Sigmoid colon (tissue), 4 donors: ENCODE measurements around the gene SORCS1.

Experiments used
- EP300 ChIP-seq, 4 donors: sonication (generic); formaldehyde crosslinking; IDR thresholded peaks; one replicate each; pipeline ENCODE4 v1.6.1; 2017; ENCODE audit warnings: antibody characterized with exemption in 4 of 4
- POLR2A ChIP-seq, 2 donors: fragments of 450-650 bp; IDR thresholded peaks; one replicate each; pipeline ENCODE4 v1.6.1; 2016; ENCODE audit warnings: antibody characterized with exemption in 2 of 2, mild to moderate bottlenecking in 2 of 2, moderate library complexity in 2 of 2
- POLR2AphosphoS5 ChIP-seq, 4 donors: sonication (generic); formaldehyde crosslinking; IDR thresholded peaks; one replicate each; pipeline ENCODE4 v1.6.1; 2017; ENCODE audit warnings: antibody characterized with exemption in 4 of 4
- TF ChIP-seq, protein P1 (sequence below), 4 experiments: fragments of 450-650 bp in 3 of 4; fragments of 200-600 bp in 1 of 4; IDR thresholded peaks; one replicate each; pipeline ENCODE4 v1.5.1; 2016 to 2019; ENCODE audit warnings: antibody characterized with exemption in 4 of 4, mild to moderate bottlenecking in 3 of 4, moderate library complexity in 2 of 4

DNA sequence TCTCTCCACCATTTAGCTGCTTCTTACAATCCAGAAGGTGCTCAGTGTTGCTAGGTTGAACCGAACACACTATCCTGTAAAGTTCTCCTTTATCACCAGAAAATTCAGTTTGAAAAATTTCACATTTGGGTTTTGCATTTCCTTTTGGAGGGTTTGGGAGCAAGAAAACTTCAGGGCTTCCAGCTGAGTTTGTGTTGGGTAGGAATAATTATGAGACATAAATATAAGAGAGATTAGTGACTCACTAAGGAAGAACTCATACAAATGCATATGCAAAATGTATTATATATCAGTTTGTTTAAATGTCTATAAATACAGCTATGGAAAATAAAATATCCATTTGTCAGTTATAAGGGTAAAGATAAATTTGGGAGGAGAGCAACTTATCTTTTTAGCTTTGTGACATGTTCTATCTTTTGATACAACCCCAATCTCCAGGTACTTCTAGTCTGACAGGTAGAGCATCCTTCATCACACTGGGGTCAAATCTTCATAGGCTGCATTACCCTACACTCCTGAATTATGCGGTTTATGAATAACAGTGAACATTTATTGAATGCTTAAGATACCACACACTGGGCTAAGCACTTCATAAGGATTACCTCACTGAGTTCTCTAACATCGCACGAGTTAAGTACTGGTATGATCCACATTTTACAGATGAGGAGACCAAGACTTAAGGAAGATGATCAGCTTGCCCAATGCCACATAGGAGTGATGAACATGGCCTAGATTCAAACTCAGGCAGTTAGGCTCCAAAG, 304.4 kb downstream of the SORCS1 start:
- TF ChIP-seq, protein P1, sequence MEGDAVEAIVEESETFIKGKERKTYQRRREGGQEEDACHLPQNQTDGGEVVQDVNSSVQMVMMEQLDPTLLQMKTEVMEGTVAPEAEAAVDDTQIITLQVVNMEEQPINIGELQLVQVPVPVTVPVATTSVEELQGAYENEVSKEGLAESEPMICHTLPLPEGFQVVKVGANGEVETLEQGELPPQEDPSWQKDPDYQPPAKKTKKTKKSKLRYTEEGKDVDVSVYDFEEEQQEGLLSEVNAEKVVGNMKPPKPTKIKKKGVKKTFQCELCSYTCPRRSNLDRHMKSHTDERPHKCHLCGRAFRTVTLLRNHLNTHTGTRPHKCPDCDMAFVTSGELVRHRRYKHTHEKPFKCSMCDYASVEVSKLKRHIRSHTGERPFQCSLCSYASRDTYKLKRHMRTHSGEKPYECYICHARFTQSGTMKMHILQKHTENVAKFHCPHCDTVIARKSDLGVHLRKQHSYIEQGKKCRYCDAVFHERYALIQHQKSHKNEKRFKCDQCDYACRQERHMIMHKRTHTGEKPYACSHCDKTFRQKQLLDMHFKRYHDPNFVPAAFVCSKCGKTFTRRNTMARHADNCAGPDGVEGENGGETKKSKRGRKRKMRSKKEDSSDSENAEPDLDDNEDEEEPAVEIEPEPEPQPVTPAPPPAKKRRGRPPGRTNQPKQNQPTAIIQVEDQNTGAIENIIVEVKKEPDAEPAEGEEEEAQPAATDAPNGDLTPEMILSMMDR (IDR thresholded peaks at IDR 0.05) = no peak
- no peak for TF ChIP-seq POLR2A (IDR thresholded peaks at IDR 0.05)
- TF ChIP-seq POLR2AphosphoS5 (IDR thresholded peaks at IDR 0.05) = no peak
- no peak for TF ChIP-seq EP300 (IDR thresholded peaks at IDR 0.05)
